Psoas muscle (tissue), 8 donors: Measurements from ENCODE around the gene MARCO. TPM values are rescaled to one million over a fixed set of nuclear protein-coding genes. Genes with fewer than 3 reads are reported as not detected.

Experiments used
- ATAC-seq, 4 donors: fragments of 200-7000 bp; cut with Tn5 transposase; one replicate each; pipeline ENCODE4 v1.9.1; 2020; ENCODE audit warnings: moderate library complexity in 3 of 4, mild to moderate bottlenecking in 2 of 4
- DNase-seq, 2 donors: peaks; one replicate each; pipeline ENCODE4 v3.0.0-alpha.2; 2020
- H3K27ac ChIP-seq: fragments of 200-600 bp; one replicate; pipeline ENCODE4 v1.8.0; 2022
- H3K27me3 ChIP-seq, 3 donors: fragments of 200-600 bp in 1 of 3; one replicate each; pipeline versions ENCODE4 v1.6.1 to v1.8.0; 2013 to 2022; ENCODE audit warnings: low read length in 2 of 3, mild to moderate bottlenecking in 2 of 3, moderate library complexity in 1 of 3; ENCODE audit not compliant: insufficient read depth in 3 of 3
- H3K36me3 ChIP-seq, 2 donors: fragments of 200-600 bp in 1 of 2; one replicate each; pipeline versions ENCODE4 v1.6.1 to v1.8.0; 2013 to 2022; ENCODE audit warnings: low read depth in 1 of 2, mild to moderate bottlenecking in 1 of 2, moderate library complexity in 1 of 2; ENCODE audit not compliant: insufficient read depth in 1 of 2
- H3K4me1 ChIP-seq: fragments of 200-600 bp; one replicate; pipeline ENCODE4 v1.8.0; 2022
- H3K4me3 ChIP-seq: fragments of 200-600 bp; one replicate; pipeline ENCODE4 v1.8.0; 2022; ENCODE audit warnings: mild to moderate bottlenecking
- H3K9me3 ChIP-seq: fragments of 200-600 bp; one replicate; pipeline ENCODE4 v1.8.0; 2022
- WGBS, 3 donors: extraction: QIAGEN DNeasy Blood & Tissue Kit; methylation state at CpG; one replicate each; pipeline versions ENCODE4 v1.1.6 to v1.1.7; 2013; 5-methylcytosine and 5-hydroxymethylcytosine counted together
- intact Hi-C, 2 donors: fragments of 100-400 bp; cut with DNase I; formaldehyde crosslinking; loops; one replicate each; pipeline versions ENCODE4 v1.11.0 to v1.14.2; 2022
- polyA plus RNA-seq, 3 donors: library from polyadenylated mRNA; stranded (reverse); fragments of 200-250 nt; gene quantifications; one replicate each; pipeline ENCODE4 v1.2.3, GENCODE V29; 2013
- total RNA-seq, 4 donors: library from RNA; stranded (reverse); fragmentation: NEBNext Ultra II Directional in 2 of 4; extraction: Animal tissue kit (Norgen Biotek cat#: 25700) in 2 of 4; gene quantifications; one replicate each; pipeline versions ENCODE4 v1.2.1 to v1.2.4, GENCODE V29; 2021 to 2023
- TF ChIP-seq, protein P1 (sequence below): fragments of 200-600 bp; IDR thresholded peaks from one replicate; pipeline ENCODE4 v1.8.0; 2022; ENCODE audit warnings: antibody characterized with exemption
- donor health status: healthy with polysubstance abuse.
- donor health status: DM: no; HTN: no; CAD: no; lungs with moderate emphysema.
- donor health status: Bipolar disorder and iron deficiency.
- donor health status: healthy.
- donor health status: DM: yes; HTN: yes; CAD: no.
- donor health status: DM: no; HTN: no; CAD: no.
- donor health status: DM: no; HTN: no; CAD: no.
- donor health status: DM: yes; HTN: yes; CAD: no.

MARCO gene
- total and polyA plus RNA-seq, 7 donors = 0.18 to 6.1 (median 2.6) TPM

DNA sequence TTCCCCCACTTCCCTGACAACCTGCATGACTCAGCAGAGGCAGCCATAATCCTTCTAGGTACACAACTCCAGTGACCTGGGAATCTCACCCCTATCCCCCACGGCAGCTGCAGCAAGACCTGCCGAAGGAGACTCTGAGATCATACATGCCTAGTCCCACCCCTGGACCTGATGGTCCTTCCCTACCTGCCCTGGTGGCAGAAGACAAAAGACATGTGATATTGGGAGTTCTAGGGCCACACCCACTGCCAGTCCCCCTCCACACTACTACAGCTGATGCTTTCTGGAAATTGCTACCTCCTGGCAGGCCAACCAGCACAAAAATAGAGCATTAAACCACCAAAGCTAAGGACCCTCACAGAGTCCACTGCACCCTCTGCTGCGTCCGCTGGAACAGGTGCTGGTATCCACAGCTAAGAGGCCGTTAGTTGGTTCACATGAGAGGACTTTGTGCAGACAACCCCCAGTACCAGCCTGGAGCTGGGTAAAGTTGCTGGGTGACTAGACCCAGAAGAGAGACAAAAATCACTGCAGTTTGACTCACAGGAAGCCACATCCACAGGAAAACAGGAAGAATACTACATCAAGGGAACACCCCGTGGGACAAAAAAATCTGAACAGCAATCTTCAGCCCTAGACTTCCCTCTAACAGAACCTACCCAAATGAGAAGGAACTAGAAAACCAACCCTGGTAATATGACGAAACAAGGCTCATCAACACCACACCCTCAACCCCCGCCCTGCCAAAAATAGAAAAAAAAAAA, 12.5 kb downstream of the MARCO start:
- no peak overlapping the region for H3K4me3 ChIP-seq
- no peaks in the 10 kb centered on the region for H3K36me3 ChIP-seq
- H3K27ac ChIP-seq = no peak overlapping the region
- H3K4me1 ChIP-seq = no peaks in the 10 kb centered on the region
- ATAC-seq (no peak), DNase-seq (no peak)
- TF ChIP-seq, protein P1, sequence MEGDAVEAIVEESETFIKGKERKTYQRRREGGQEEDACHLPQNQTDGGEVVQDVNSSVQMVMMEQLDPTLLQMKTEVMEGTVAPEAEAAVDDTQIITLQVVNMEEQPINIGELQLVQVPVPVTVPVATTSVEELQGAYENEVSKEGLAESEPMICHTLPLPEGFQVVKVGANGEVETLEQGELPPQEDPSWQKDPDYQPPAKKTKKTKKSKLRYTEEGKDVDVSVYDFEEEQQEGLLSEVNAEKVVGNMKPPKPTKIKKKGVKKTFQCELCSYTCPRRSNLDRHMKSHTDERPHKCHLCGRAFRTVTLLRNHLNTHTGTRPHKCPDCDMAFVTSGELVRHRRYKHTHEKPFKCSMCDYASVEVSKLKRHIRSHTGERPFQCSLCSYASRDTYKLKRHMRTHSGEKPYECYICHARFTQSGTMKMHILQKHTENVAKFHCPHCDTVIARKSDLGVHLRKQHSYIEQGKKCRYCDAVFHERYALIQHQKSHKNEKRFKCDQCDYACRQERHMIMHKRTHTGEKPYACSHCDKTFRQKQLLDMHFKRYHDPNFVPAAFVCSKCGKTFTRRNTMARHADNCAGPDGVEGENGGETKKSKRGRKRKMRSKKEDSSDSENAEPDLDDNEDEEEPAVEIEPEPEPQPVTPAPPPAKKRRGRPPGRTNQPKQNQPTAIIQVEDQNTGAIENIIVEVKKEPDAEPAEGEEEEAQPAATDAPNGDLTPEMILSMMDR = no peak
- intact Hi-C loops = no loop called here
- peaks cover 15% of the 10 kb centered on the region for H3K9me3 ChIP-seq
- no peaks in the 10 kb centered on the region for H3K27me3 ChIP-seq
- 55 to 77% (median 74%) methylated on average over 8 of the region's 8 CpGs for WGBS, 3 donors

DNA sequence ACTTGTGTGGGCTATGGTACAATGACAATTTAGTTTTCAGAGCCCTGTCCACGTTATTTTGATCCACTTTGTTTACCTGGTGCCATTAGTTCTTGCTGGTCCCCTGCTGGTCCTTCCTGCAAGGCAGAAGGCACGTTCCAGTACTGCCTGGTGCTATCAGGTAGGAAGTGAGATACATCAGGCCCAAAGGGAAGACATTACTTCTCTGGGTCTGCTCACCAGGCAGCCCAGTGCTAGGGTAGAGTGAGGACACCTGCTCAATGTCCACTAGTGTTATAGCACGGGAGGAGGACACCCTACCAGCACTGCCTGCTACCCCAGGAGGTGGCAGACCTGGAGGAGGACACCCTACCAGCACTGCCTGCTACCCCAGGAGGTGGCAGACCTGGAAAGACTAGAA, 23.7 kb downstream of the MARCO start:
- H3K36me3 ChIP-seq = no peaks in the 10 kb centered on the region
- H3K4me1 ChIP-seq = no peaks in the 10 kb centered on the region
- no peak overlapping the region for H3K4me3 ChIP-seq
- H3K27me3 ChIP-seq = no peaks in the 10 kb centered on the region
- H3K27ac ChIP-seq = no peak overlapping the region
- TF ChIP-seq, protein P1 = no peak
- no peaks in the 10 kb centered on the region for H3K9me3 ChIP-seq
- DNase-seq (no peak), ATAC-seq (no peak)
- 38 to 42% (median 38%) methylated on average over 3 of the region's 3 CpGs for WGBS, 3 donors
- intact Hi-C loops = no loop called here

DNA sequence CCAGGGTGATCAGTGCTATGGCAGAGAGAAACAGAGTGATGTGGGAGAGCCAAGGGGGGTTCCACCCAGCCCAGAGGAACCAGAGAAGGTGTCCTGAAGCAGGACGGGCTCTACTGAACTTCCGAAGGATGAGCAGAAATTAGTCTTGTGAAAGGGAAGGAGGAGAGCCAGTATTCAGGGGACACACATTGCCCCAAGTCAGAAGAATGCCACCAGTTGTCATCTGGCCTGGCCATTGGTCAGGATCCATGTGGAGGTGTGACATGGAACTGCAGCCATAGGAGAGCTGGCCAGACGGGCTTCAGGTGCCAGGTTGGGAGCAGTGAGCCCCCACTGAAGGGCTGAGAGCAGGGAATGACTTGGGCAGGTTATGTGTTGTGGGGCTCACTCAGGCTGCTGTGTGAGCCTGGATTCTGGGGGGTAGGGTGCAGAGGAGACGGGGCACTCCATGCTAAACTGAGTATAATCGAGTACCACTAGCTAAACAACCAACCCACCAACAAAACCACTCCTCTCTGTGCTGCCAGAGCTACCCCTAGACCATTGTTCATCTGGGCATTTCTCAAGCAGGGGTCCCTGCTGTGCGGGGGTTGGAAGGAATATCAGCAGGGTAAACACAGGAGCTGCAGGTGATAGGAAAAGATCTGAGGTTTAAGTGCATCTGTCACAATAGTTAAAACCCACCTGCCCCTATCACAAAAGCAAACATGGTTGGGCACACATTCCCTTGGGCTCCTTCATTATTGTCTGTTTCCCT, 25.3 kb downstream of the MARCO start:
- Histone ChIP-seq H3K27ac (no peak overlapping the region), H3K4me1 (no peaks in the 10 kb centered on the region), H3K36me3 (no peaks in the 10 kb centered on the region), H3K4me3 (no peak overlapping the region), H3K27me3 (peaks cover 0 to 3% (median 0%) of the 10 kb centered on the region in 3 donors), H3K9me3 (no peaks in the 10 kb centered on the region)
- TF ChIP-seq, protein P1 = no peak
- DNase-seq = no peak
- WGBS, 3 donors = 69 to 74% (median 73%) methylated on average over 6 of the region's 6 CpGs
- intact Hi-C loops = no loop called here
- ATAC-seq = no peak

DNA sequence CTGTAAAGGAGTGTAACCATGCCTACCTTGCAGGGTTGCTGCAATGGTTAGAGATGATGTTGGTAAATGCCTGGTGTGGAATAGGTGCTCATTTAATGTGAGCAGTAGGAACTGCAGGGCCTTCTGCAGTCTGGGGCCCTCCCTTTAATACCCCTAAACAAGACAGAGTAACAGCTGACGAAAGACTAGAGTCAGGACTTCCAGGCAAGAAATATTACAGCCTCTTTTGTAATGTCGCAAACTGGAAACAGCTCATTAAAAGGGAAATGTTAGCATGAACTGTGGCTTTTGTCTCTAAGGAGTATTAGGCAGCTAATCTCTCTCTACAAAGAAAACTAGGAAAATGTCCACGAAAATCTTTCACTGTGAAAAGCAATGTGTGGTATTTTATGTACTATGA, 26.0 kb downstream of the MARCO start:
- Histone ChIP-seq H3K4me1 (no peaks in the 10 kb centered on the region), H3K36me3 (no peaks in the 10 kb centered on the region), H3K9me3 (no peaks in the 10 kb centered on the region), H3K27me3 (peaks cover 0 to 4% (median 0%) of the 10 kb centered on the region in 3 donors), H3K4me3 (no peak overlapping the region), H3K27ac (no peak overlapping the region)
- DNase-seq (no peak), ATAC-seq (no peak)
- 40 to 63% (median 45%) methylated on average over 3 of the region's 3 CpGs for WGBS, 3 donors
- intact Hi-C loops = no loop called here
- TF ChIP-seq, protein P1 = no peak
